ENCODE data around the gene DLG2.

GRCh38 chr11:85665733-85666132, 38.6 kb upstream of the DLG2 start:
- TF ChIP-seq EZH2 (IDR thresholded peaks at IDR 0.05; ENCODE audit: borderline replicate concordance, low read length) (no peak), CTCF (IDR thresholded peaks at IDR 0.05; ENCODE audit: low read length) (no peak)

All from OCI-LY1 (cell line).